DND-41 (cell line): Measurements from ENCODE around the gene SARM1.

Experiments
- ATAC-seq: fragments of 200-7000 bp; cut with Tn5 transposase; 3 replicates; pipeline ENCODE4 v1.9.1; 2021; ENCODE audit warnings: low read depth; ENCODE audit not compliant: insufficient read depth
- DNase-seq: peaks from one replicate; pipeline ENCODE4 v3.0.0-alpha.2; 2020
- H2AFZ ChIP-seq: 2 replicates; pipeline ENCODE4 v1.6.0; 2012; ENCODE audit warnings: low read depth, low read length
- H3K27ac ChIP-seq: 2 replicates; pipeline ENCODE4 v1.5.1; 2012; ENCODE audit warnings: low read length, inconsistent platforms
- H3K27me3 ChIP-seq: fragments of 200-600 bp; sonication (generic); 2 replicates; pipeline ENCODE4 v1.6.0; 2012; ENCODE audit warnings: low read length, mild to moderate bottlenecking, inconsistent platforms; ENCODE audit not compliant: insufficient read depth, poor library complexity
- H3K36me3 ChIP-seq: 2 replicates; pipeline ENCODE4 v1.5.1; 2012; ENCODE audit warnings: low read length, inconsistent platforms; ENCODE audit not compliant: insufficient read depth
- H3K4me1 ChIP-seq: 2 replicates; pipeline ENCODE4 v1.5.1; 2012; ENCODE audit warnings: mild to moderate bottlenecking, low read length; ENCODE audit not compliant: insufficient read depth
- H3K4me2 ChIP-seq: 2 replicates; pipeline ENCODE4 v1.6.0; 2012; ENCODE audit warnings: mild to moderate bottlenecking, moderate library complexity, low read length, inconsistent platforms; ENCODE audit not compliant: insufficient read depth
- H3K4me3 ChIP-seq, 2 experiments: fragments of 200-600 bp in 1 of 2; shearing (Covaris generic) in 1 of 2; 2 replicates each; pipeline ENCODE4 v1.5.1; 2012 to 2016; ENCODE audit warnings: inconsistent platforms in 2 of 2, low read length in 2 of 2, mild to moderate bottlenecking in 2 of 2, low read depth in 1 of 2, moderate library complexity in 1 of 2
- H3K79me2 ChIP-seq: 2 replicates; pipeline ENCODE4 v1.6.0; 2012; ENCODE audit warnings: low read length, inconsistent platforms; ENCODE audit not compliant: insufficient read depth
- H3K9ac ChIP-seq: 2 replicates; pipeline ENCODE4 v1.6.0; 2012; ENCODE audit warnings: low read depth, mild to moderate bottlenecking, inconsistent platforms, low read length, moderate library complexity
- H3K9me3 ChIP-seq: 2 replicates; pipeline ENCODE4 v1.5.1; 2012; ENCODE audit warnings: low read length, moderate library complexity, mild to moderate bottlenecking, inconsistent platforms; ENCODE audit not compliant: insufficient read depth, severe bottlenecking
- H4K20me1 ChIP-seq: 2 replicates; pipeline ENCODE4 v1.6.0; 2012; ENCODE audit warnings: low read length; ENCODE audit not compliant: insufficient read depth
- EZH2 ChIP-seq: IDR thresholded peaks from 3 replicates; pipeline ENCODE4 v1.6.1; 2012; ENCODE audit warnings: borderline replicate concordance, low read depth, mild to moderate bottlenecking, moderate library complexity, low read length, inconsistent platforms; ENCODE audit not compliant: severe bottlenecking
- TF ChIP-seq, protein P1 (sequence below): IDR thresholded peaks from 2 replicates; pipeline ENCODE4 v1.5.1; 2012; ENCODE audit warnings: borderline replicate concordance, low read length, moderate library complexity, mild to moderate bottlenecking; ENCODE audit not compliant: poor library complexity, severe bottlenecking; ENCODE audit errors: extremely low read depth

The SARM1 gene

DNA sequence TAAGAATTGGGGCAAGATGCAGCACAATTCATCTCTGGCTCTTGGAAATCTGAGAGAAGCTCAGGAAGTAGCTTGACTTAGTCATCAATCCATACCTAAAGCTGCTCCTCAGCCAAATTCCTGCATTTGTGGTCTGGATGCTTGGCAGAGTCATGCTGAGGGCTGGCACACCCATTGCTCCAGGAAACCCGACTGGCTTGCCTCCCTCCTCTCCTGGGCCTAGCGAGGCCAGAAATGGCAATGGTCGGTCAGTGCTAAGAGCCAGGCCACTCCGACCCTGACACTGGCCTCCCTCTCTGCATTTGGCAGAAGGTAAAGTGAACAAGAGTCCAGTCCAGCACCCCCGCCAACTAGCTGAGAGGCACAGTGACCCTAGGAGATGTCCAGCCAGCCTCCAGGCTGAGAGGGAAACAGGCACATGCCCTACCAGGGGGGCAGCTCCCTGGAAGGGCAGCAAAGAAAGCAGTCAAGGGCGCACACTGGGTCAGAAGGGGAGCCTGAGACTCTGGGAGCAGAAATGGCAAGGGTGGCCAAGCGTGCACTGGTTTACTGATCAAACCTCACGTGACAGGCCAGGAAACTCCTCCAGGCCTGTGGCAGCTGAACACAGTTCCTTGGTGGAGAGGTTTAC, 24.1 kb upstream of the SARM1 start:
- ATAC-seq (no peak), DNase-seq (no peak)
- Histone ChIP-seq H3K4me3 (no peak overlapping the region), H3K4me2 (no peak overlapping the region), H3K27ac (no peak overlapping the region), H3K4me1 (no peaks in the 10 kb centered on the region), H3K9me3 (no peaks in the 10 kb centered on the region), H3K79me2 (no peaks in the 10 kb centered on the region), H3K36me3 (peaks cover 93% of the 10 kb centered on the region), H3K27me3 (no peaks in the 10 kb centered on the region), H2AFZ (no peak overlapping the region), H4K20me1 (peaks cover 20% of the 10 kb centered on the region; the same call in 1 of the 2 replicates), H3K9ac (no peak overlapping the region)
- no peak for TF ChIP-seq EZH2
- TF ChIP-seq, protein P1, sequence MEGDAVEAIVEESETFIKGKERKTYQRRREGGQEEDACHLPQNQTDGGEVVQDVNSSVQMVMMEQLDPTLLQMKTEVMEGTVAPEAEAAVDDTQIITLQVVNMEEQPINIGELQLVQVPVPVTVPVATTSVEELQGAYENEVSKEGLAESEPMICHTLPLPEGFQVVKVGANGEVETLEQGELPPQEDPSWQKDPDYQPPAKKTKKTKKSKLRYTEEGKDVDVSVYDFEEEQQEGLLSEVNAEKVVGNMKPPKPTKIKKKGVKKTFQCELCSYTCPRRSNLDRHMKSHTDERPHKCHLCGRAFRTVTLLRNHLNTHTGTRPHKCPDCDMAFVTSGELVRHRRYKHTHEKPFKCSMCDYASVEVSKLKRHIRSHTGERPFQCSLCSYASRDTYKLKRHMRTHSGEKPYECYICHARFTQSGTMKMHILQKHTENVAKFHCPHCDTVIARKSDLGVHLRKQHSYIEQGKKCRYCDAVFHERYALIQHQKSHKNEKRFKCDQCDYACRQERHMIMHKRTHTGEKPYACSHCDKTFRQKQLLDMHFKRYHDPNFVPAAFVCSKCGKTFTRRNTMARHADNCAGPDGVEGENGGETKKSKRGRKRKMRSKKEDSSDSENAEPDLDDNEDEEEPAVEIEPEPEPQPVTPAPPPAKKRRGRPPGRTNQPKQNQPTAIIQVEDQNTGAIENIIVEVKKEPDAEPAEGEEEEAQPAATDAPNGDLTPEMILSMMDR = no peak

DNA sequence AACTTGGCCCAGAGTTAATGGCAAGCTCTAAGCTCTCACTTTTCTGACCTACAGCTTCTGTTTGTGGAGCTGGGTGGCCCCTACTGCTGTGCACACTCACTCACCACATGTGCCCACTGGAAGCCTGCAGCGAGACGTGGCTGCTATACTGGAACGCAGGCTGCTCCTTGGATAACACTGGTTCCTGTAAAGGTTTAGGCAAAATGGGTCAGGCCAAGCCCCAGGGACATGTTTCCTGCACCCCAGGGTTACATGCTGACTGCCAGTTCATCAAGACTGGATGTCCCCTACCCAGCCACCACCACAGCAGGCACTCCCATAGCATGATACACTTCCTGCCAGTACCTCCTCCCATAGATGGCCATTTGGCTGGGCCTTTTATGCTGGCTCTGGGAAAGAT, 22.5 kb upstream of the SARM1 start:
- no peak for TF ChIP-seq EZH2
- TF ChIP-seq, protein P1 = no peak
- H2AFZ ChIP-seq = no peak overlapping the region
- DNase-seq = no peak
- no peaks in the 10 kb centered on the region for H3K9me3 ChIP-seq
- no peak overlapping the region for H3K27ac ChIP-seq
- no peaks in the 10 kb centered on the region for H3K4me1 ChIP-seq
- peaks cover 93% of the 10 kb centered on the region for H3K36me3 ChIP-seq
- no peak overlapping the region for H3K4me2 ChIP-seq
- H4K20me1 ChIP-seq = peaks cover 15% of the 10 kb centered on the region; the same call in 1 of the 2 replicates
- no peaks in the 10 kb centered on the region for H3K27me3 ChIP-seq
- H3K9ac ChIP-seq = no peak overlapping the region
- H3K4me3 ChIP-seq = no peak overlapping the region
- ATAC-seq = no peak
- no peaks in the 10 kb centered on the region; the same call in 1 of the 2 replicates for H3K79me2 ChIP-seq

DNA sequence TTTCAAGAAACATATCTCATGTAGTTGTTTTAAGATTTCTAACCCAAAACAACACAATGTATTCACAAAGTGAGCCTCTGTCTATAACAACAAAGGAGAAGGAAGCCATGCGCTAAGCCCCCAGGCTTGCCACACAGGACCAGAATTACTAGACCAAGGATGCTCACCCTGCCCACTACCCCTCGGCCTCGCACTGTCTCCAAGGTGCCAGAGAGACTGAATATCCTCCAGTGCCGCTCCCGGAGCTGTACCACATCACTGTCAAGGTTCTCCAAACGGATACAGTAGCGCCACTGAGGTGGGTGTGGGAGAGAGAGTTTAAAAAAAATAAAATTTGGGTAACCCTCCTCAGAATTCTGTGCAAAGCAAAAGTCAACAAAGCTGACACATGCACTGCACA, 21.2 kb upstream of the SARM1 start:
- peaks cover 94% of the 10 kb centered on the region for H3K36me3 ChIP-seq
- peaks cover 4% of the 10 kb centered on the region; the same call in 1 of the 2 replicates for H3K4me1 ChIP-seq
- DNase-seq (no peak), ATAC-seq (no peak)
- H3K4me3 ChIP-seq = no peak overlapping the region
- no peaks in the 10 kb centered on the region for H3K27me3 ChIP-seq
- H4K20me1 ChIP-seq = peaks cover 15% of the 10 kb centered on the region; the same call in 1 of the 2 replicates
- H3K9ac ChIP-seq = no peak overlapping the region
- no peak overlapping the region for H3K27ac ChIP-seq
- H2AFZ ChIP-seq = no peak overlapping the region
- H3K9me3 ChIP-seq = no peaks in the 10 kb centered on the region
- TF ChIP-seq EZH2 = no peak
- TF ChIP-seq, protein P1 = no peak
- peaks cover 1% of the 10 kb centered on the region; the same call in 1 of the 2 replicates for H3K79me2 ChIP-seq
- no peak overlapping the region for H3K4me2 ChIP-seq
